IMR-90 (cell line): ENCODE results near the gene ASTN2. TPM values are rescaled to one million over a fixed set of nuclear protein-coding genes. Genes with fewer than 3 reads are reported as not detected.

Experiments used
- ATAC-seq: fragments of 200-7000 bp; cut with Tn5 transposase; 2 replicates; pipeline ENCODE4 v1.9.1; 2020; ENCODE audit warnings: low read depth, mild to moderate bottlenecking, moderate library complexity
- BruUV-seq: library from RNA; stranded (reverse); fragments of 400-500 nt; replicated peaks from 2 replicates; lab custom pipeline; 2021; lab: Mats Ljungman, UMichigan
- CTCF ChIA-PET: fragments of 300-600 bp; formaldehyde crosslinking; extraction: SDS; loops from one replicate; lab custom pipeline; 2021; ENCODE audit warnings: antibody characterized with exemption; lab: Yijun Ruan, JAX
- POLR2A ChIA-PET: fragments of 300-600 bp; sonication (Branson Sonifier 250); formaldehyde crosslinking; loops from one replicate; lab custom pipeline; 2022; ENCODE audit warnings: antibody characterized with exemption; ENCODE audit not compliant: unreplicated experiment; lab: Charles Lee
- DNase-seq: peaks from one replicate; pipeline ENCODE4 v3.0.0; 2013
- H2AFZ ChIP-seq: replicated peaks from 2 replicates; pipeline ENCODE3; 2013; ENCODE audit warnings: low read length, mild to moderate bottlenecking; ENCODE audit not compliant: poor library complexity
- H2AK5ac ChIP-seq: 2 replicates; pipeline ENCODE4 v1.6.1; 2013; ENCODE audit warnings: low read depth, low read length, inconsistent platforms
- H2AK9ac ChIP-seq: replicated peaks from 2 replicates; pipeline ENCODE3; 2013; ENCODE audit warnings: mild to moderate bottlenecking, low read depth, low read length, moderate library complexity; ENCODE audit not compliant: poor library complexity
- H2BK120ac ChIP-seq: 2 replicates; pipeline ENCODE4 v1.6.1; 2013; ENCODE audit warnings: low read depth, low read length, inconsistent platforms
- H2BK15ac ChIP-seq: 3 replicates; pipeline ENCODE4 v1.6.1; 2013; ENCODE audit warnings: low read depth, low read length, inconsistent platforms
- H2BK20ac ChIP-seq: 2 replicates; pipeline ENCODE4 v1.6.1; 2013; ENCODE audit warnings: low read depth, mild to moderate bottlenecking, inconsistent platforms, low read length, moderate library complexity
- H2BK5ac ChIP-seq: 2 replicates; pipeline ENCODE4 v1.6.1; 2013; ENCODE audit warnings: mild to moderate bottlenecking, low read depth, low read length, inconsistent platforms; ENCODE audit not compliant: poor library complexity, severe bottlenecking
- H3K14ac ChIP-seq: replicated peaks from 2 replicates; pipeline ENCODE4 v1.6.1; 2013; ENCODE audit warnings: low read depth, low read length, inconsistent platforms
- H3K18ac ChIP-seq: 2 replicates; pipeline ENCODE4 v1.6.1; 2013; ENCODE audit warnings: low read depth, low read length, control low read depth
- H3K23ac ChIP-seq: 2 replicates; pipeline ENCODE4 v1.6.1; 2013; ENCODE audit warnings: low read depth, low read length, inconsistent platforms
- H3K27ac ChIP-seq: 2 replicates; pipeline ENCODE4 v1.5.1; 2013; ENCODE audit warnings: mild to moderate bottlenecking, control low read depth, low read length; ENCODE audit not compliant: insufficient read depth
- H3K27me3 ChIP-seq: 2 replicates; pipeline ENCODE4 v1.6.1; 2013; ENCODE audit warnings: low read length; ENCODE audit not compliant: control insufficient read depth, insufficient read depth
- H3K36me3 ChIP-seq: 2 replicates; pipeline ENCODE4 v1.6.1; 2013; ENCODE audit warnings: low read length, mixed read lengths; ENCODE audit not compliant: control insufficient read depth, insufficient read depth
- H3K4ac ChIP-seq: 2 replicates; pipeline ENCODE4 v1.6.1; 2013; ENCODE audit warnings: low read depth, low read length, inconsistent platforms
- H3K4me1 ChIP-seq: 2 replicates; pipeline ENCODE4 v1.6.1; 2013; ENCODE audit warnings: low read length, mixed read lengths; ENCODE audit not compliant: control insufficient read depth, insufficient read depth
- H3K4me2 ChIP-seq: 2 replicates; pipeline ENCODE4 v1.6.1; 2013; ENCODE audit warnings: low read depth, mild to moderate bottlenecking, control low read depth, low read length, moderate library complexity
- H3K4me3 ChIP-seq: 2 replicates; pipeline ENCODE4 v1.5.1; 2013; ENCODE audit warnings: low read depth, mild to moderate bottlenecking, control low read depth, low read length, moderate library complexity; ENCODE audit not compliant: insufficient read depth
- H3K56ac ChIP-seq: 2 replicates; pipeline ENCODE4 v1.6.1; 2013; ENCODE audit warnings: low read length, inconsistent platforms; ENCODE audit not compliant: insufficient read depth; ENCODE audit errors: extremely low read depth
- H3K79me1 ChIP-seq, 2 experiments: 2 replicates each; pipeline ENCODE4 v1.6.1; 2013; ENCODE audit warnings: low read length in 2 of 2, inconsistent platforms in 1 of 2, low read depth in 1 of 2
- H3K9ac ChIP-seq: 2 replicates; pipeline ENCODE4 v1.6.1; 2013; ENCODE audit warnings: low read depth, low read length, control low read depth
- H3K9me1 ChIP-seq: 2 replicates; pipeline ENCODE4 v1.6.1; 2013; ENCODE audit warnings: low read length, inconsistent platforms; ENCODE audit not compliant: insufficient read depth
- H3K9me3 ChIP-seq: 2 replicates; pipeline ENCODE4 v1.6.1; 2013; ENCODE audit warnings: low read length; ENCODE audit not compliant: control insufficient read depth, insufficient read depth
- H4K20me1 ChIP-seq: 2 replicates; pipeline ENCODE4 v1.6.1; 2013; ENCODE audit warnings: low read length, inconsistent platforms; ENCODE audit not compliant: insufficient read depth
- H4K5ac ChIP-seq: 2 replicates; pipeline ENCODE4 v1.6.1; 2013; ENCODE audit warnings: mild to moderate bottlenecking, low read depth, low read length, control low read depth
- H4K8ac ChIP-seq, 2 experiments: 2 replicates each; pipeline ENCODE4 v1.6.1; 2013; ENCODE audit warnings: low read depth in 2 of 2, low read length in 2 of 2, control low read depth in 1 of 2, inconsistent platforms in 1 of 2
- H4K91ac ChIP-seq: 2 replicates; pipeline ENCODE4 v1.6.1; 2013; ENCODE audit warnings: low read depth, low read length, inconsistent platforms; ENCODE audit not compliant: insufficient read depth
- BHLHE40 ChIP-seq: fragments of 150-350 bp; IDR thresholded peaks from 2 replicates; pipeline ENCODE4 v1.6.1; 2016; ENCODE audit warnings: mild to moderate bottlenecking, low read depth, low read length
- CEBPB ChIP-seq: IDR thresholded peaks from 2 replicates; pipeline ENCODE4 v1.6.1; 2012; ENCODE audit warnings: low read depth, low read length, improper control_type of control experiment
- ELK1 ChIP-seq: fragments of 150-350 bp; IDR thresholded peaks from 2 replicates; pipeline ENCODE4 v1.6.1; 2016; ENCODE audit warnings: low read depth, mild to moderate bottlenecking, low read length, moderate library complexity, borderline replicate concordance
- FOS ChIP-seq: fragments of 150-350 bp; IDR thresholded peaks from 2 replicates; pipeline ENCODE4 v1.6.1; 2016; ENCODE audit warnings: low read depth, low read length
- MAFK ChIP-seq: IDR thresholded peaks from 2 replicates; pipeline ENCODE4 v1.6.1; 2012; ENCODE audit warnings: low read depth, low read length, improper control_type of control experiment
- POLR2A ChIP-seq: IDR thresholded peaks from 2 replicates; pipeline ENCODE4 v1.6.1; 2012; ENCODE audit warnings: mild to moderate bottlenecking, low read depth, low read length
- RAD21 ChIP-seq: IDR thresholded peaks from 2 replicates; pipeline ENCODE4 v1.6.1; 2012; ENCODE audit warnings: low read length, improper control_type of control experiment
- RFX5 ChIP-seq: IDR thresholded peaks from 2 replicates; pipeline ENCODE4 v1.8.0; 2012; ENCODE audit warnings: low read depth, mild to moderate bottlenecking, low read length, moderate library complexity
- SMC3 ChIP-seq: fragments of 150-350 bp; IDR thresholded peaks from 2 replicates; pipeline ENCODE4 v1.6.1; 2016; ENCODE audit warnings: low read depth, mild to moderate bottlenecking, antibody characterized with exemption, low read length, moderate library complexity
- WGBS, 2 experiments: methylation state at CpG; one replicate each; pipeline versions ENCODE4 v1.1.5 to v1.1.7; 2013; ENCODE audit warnings: missing lambda C conversion rate in 2 of 2; ENCODE audit not compliant: insufficient read length in 1 of 2; ENCODE audit errors: extremely low coverage in 2 of 2; 5-methylcytosine and 5-hydroxymethylcytosine counted together
- dilution Hi-C: fragments of 300-500 bp; cut with HindIII; formaldehyde crosslinking; loops from one replicate; pipeline ENCODE4 v1.14.3; 2018; ENCODE audit warnings: low sequenced_read_pairs; ENCODE audit not compliant: unreplicated experiment
- in situ Hi-C: fragments of 300-500 bp; cut with MboI; formaldehyde crosslinking; loops from 3 replicates; pipeline ENCODE4 v1.14.3; 2019; ENCODE audit warnings: low sequenced_read_pairs, inconsistent platforms, mixed read lengths
- intact Hi-C: fragments of 100-400 bp; cut with micrococcal nuclease; formaldehyde crosslinking; loops from 2 replicates; pipeline ENCODE4 v1.10.0; 2022
- polyA plus RNA-seq, 3 experiments: library from polyadenylated mRNA; depleted of rRNA; stranded (reverse); fragments of >200 nt; gene quantifications; 2 replicates each; pipeline ENCODE4 v1.2.3, GENCODE V29; 2012; ENCODE audit warnings: low replicate concordance in 1 of 3
- total RNA-seq: library from RNA; depleted of rRNA; stranded (reverse); fragments of >200 nt; gene quantifications from 2 replicates; pipeline ENCODE4 v1.2.3, GENCODE V29; 2012

The ASTN2 gene
- total and polyA plus RNA-seq, 2 of the 4 experiments (the other 2 are of a cell fraction), result 3.8 to 6.8 TPM

GRCh38 chr9:117317192-117317591 lies 97.7 kb downstream of the ASTN2 start:
- dilution Hi-C loops (no loop called here), intact Hi-C loops (no loop called here), in situ Hi-C loops (no loop called here)
- no CpG with 5 or more reads among the region's 2 CpGs for WGBS, 2 experiments
- Histone ChIP-seq H3K4me1 (no peaks in the 10 kb centered on the region), H3K4me3 (no peak overlapping the region), H4K91ac (no peak overlapping the region), H3K4me2 (no peak overlapping the region), H2AK5ac (no peak overlapping the region), H2BK20ac (no peak overlapping the region), H3K9ac (no peak overlapping the region), H2BK5ac (no peak overlapping the region), H2AK9ac (no peak overlapping the region), H4K20me1 (no peaks in the 10 kb centered on the region), H3K27me3 (no peaks in the 10 kb centered on the region), H3K27ac (no peak overlapping the region), H3K4ac (no peak overlapping the region), H4K8ac (no peak overlapping the region), H2AFZ (no peak overlapping the region), H3K23ac (no peak overlapping the region), H3K36me3 (no peaks in the 10 kb centered on the region), H2BK120ac (no peak overlapping the region), H2BK15ac (no peak overlapping the region), H3K14ac (no peak overlapping the region), H3K9me1 (no peaks in the 10 kb centered on the region), H3K56ac (no peak overlapping the region), H3K18ac (no peak overlapping the region), H3K79me1 (no peaks in the 10 kb centered on the region), H3K9me3 (peaks cover 3% of the 10 kb centered on the region; the same call in 1 of the 2 replicates), H4K5ac (no peak overlapping the region)
- BruUV-seq, result no TSS peak
- TF ChIP-seq MAFK (peak; percentile 74), POLR2A (no peak), RAD21 (no peak), SMC3 (no peak), BHLHE40 (no peak), RFX5 (no peak), ELK1 (no peak), CEBPB (no peak), FOS (no peak)
- POLR2A ChIA-PET, result no interaction called here
- no peak for DNase-seq
- no peak for ATAC-seq
- CTCF ChIA-PET, result no interaction called here
